GM19328 (cell line): ENCODE measurements around the gene CRLF1.

Source experiments
- ATAC-seq: cut with Tn5 transposase; IDR thresholded peaks from one replicate; pipeline ENCODE4 v1.9.1; 2021; ENCODE audit warnings: mild to moderate bottlenecking, moderate library complexity; ENCODE audit not compliant: unreplicated experiment

CRLF1 gene, protein sequence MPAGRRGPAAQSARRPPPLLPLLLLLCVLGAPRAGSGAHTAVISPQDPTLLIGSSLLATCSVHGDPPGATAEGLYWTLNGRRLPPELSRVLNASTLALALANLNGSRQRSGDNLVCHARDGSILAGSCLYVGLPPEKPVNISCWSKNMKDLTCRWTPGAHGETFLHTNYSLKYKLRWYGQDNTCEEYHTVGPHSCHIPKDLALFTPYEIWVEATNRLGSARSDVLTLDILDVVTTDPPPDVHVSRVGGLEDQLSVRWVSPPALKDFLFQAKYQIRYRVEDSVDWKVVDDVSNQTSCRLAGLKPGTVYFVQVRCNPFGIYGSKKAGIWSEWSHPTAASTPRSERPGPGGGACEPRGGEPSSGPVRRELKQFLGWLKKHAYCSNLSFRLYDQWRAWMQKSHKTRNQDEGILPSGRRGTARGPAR

GRCh38 chr19:18606281-18607225 lies at the start of gene CRLF1:
Gene CRLF1 (minus strand): TSS chr19:18606799. CDS start chr19:18606656, 143 bp downstream.
- no peak for ATAC-seq

DNA sequence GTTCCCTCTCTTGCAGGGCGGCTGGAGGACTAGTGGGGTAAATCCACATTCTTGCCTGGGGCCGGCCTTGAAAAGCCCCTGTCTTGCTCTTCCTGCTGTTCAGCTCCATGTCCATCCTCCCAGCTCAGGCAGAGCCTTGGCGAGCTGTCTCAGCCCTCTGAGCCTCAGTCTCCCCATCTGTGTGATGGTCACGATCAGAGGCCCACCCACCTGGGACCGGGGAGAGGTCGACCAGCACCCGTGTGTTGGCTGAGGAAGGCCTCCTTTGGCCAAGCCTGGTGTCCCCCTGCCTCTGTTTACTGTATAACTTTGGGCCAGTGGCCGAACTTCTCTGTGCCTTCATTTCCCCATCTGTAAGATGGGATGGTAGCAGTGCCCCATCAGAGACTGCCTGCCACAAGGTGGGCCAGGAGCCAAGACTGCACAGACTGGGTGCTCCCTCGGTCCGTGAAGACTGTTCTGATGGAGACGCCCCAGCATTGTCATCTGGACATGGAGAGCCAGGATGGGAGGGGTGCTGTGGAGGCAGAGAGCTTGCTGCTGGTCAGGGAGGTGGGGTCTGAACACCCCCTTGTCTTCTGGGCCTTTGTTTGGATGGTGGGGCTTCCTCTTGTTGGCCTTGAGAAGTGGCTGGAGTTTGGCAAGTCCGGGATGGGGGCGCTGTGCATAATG lies 48.7 kb upstream of the CRLF1 start:
- no peak for ATAC-seq

- ATAC-seq = no peak
These were observed 47.9 kb upstream of the CRLF1 start for GRCh38 chr19:18654469-18654868.

- no peak for ATAC-seq
These were observed 47.3 kb upstream of the CRLF1 start for GRCh38 chr19:18653853-18654252.

GRCh38 chr19:18651733-18652132 lies 45.1 kb upstream of the CRLF1 start:
- ATAC-seq = no peak

DNA sequence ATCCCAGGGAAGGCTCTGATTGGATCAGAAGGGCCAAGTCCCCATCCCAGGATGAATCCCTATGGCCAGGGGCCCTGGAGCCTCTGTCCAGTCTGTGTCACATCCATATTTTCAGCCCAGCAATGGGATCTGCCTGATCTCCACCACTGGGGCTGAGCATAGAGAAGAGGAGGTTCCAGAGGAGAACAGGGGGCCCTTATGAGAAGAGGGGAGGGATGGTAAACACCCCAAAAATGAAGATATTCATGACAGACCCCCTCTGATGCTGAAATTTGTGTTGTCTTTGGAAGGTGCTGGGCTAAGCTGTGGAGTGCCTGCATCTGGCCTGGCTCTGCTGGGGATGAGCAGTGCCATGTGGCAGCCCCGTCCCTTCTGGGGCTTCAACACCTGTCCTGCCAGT lies 44.7 kb upstream of the CRLF1 start:
- ATAC-seq = no peak

GRCh38 chr19:18650468-18651041 lies 44.0 kb upstream of the CRLF1 start:
- no peak for ATAC-seq

GRCh38 chr19:18650021-18650390 lies 43.4 kb upstream of the CRLF1 start:
- no peak for ATAC-seq

- no peak for ATAC-seq
These were observed 42.9 kb upstream of the CRLF1 start for GRCh38 chr19:18649371-18650020.

DNA sequence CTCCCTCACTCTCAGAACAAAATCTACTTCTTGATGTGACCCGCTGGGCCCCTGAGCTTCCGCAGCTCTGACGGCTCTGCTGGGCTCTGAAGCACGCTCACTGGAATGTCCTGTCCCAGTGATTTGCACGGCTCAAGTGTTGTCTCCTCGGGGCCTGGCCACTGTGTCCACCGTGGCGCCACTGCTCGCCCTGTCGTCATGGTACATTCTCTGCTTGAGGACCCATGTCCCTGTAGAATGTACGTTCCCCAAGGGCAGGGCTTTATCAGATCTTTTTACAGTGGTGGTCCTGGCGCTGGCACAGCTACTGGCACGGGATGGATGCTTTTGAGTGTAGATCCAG lies 42.3 kb upstream of the CRLF1 start:
- ATAC-seq = no peak

DNA sequence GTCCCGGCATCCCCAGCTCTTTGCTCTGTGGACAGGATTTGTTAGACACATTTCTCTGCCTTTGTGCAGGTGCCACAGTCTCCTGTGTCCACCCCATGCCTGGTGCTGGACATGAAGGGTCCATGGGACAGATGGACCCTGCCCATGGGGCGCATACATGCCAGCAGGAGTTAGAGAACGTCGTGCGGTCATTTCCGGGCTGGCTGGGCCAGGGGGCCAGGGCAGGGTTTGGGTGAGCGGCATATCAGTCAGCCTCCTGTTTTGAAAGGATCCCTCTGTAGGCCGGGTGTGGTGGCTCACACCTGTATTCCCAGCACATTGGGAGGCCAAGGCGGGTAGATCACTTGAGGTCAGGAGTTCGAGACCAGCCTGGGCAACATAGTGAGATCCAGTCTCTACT lies 41.2 kb upstream of the CRLF1 start:
- no peak for ATAC-seq

- no peak for ATAC-seq
These were observed 40.8 kb upstream of the CRLF1 start for GRCh38 chr19:18647371-18647767.

DNA sequence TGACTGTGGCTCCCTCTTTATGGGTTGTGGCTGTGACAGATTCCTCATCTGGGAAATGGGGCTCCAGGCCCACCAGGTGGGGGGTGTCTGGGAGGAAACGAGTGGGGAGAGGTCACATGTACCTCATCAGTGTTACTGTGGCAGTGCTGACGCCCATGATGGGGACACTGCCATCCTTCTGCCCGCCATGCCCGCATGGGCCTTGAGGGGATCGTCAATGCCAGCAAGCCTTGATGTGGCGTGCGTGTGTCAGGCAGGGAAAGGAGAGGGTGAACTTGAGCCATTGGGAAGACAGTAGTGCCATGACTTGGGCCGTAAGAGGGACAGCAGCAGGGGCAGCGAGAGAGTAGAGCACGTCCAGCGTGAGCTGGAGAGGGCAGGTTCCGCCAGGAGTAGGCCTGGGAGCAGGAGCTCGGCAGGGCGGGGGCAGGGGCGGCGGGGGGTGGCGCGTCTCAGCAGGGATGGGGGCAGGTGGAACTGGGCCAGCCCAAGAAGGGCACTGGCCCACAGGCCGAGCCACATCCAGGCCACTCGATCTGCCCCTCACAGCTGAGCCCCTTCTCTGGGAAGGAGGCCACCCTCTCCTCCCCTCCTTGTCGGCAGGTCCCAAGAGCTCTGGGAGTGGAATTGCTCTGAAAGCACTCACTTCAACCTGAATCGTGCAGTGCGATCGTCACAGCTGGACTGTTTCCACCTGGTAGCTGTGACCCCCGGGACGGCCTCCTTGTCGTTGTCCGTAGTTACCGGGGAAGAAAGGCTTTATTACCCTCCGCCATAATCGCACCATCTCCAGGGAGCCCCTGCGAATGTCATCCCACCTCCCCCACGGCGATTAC lies 40.2 kb upstream of the CRLF1 start:
- no peak for ATAC-seq

- no peak for ATAC-seq
These were observed 38.5 kb upstream of the CRLF1 start for GRCh38 chr19:18645035-18645511.

DNA sequence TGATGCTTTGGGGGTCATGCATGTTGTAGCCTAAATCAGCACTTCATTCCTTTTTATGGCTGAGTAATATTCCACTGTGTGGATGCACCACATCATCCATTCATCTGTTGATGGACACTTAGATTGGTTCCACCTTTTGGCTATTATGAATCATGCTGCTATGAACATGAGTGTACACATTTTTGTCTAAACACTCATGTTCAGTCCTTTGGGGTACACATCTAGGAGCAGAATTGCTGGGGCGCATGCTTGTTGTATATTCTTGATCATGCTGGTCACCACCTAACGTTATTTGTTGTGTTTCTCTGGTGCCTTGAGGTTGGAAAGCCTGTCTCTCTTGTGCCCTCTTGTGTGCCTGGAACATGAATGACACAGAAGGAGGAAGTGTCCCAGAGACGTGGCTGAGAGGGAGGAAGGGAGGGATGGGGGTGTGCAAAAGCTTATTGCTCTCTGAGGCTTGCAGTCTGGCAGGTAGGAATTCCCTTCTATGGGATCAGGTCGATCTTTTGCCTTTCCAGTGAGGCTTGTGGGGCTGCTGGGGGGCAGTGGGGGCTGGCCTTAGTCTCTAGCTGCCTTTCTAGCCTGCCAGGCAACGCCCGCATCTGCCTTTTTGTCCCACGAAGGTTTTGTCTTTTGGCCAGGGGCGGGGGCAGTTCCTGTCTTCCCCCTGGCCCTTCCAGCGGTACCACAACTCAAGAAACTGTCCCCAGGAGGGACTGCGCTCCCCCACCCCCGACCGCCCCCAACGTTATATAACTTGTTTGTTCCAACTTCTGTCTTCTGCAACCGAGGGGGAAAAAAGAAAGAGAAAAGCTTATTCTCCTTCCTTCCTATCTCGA lies 37.8 kb upstream of the CRLF1 start:
- ATAC-seq = no peak

DNA sequence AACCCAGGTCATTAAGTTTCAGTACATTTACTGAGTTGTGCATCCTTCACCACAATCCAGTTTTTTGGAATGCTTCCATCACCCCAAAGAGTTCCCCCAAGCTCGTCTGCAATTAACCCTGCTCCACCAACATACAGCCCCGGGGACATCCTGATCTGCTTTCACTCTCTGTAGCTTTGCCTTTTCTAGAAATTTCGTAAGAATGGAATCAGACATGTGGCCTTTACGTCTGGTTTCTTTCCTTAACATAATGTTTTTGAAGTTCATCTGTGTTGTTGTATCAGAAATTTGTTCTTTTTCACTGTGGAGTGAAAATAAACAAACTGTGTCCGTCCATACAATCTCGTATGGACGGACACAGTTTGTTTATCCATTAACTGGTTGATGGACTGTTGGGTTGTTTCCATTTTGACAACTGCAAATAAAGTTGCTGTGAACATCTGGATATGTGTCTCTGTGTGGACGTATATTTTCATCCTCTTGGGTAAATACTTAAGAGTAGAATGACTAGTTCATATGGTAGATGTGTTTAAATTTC lies 33.2 kb upstream of the CRLF1 start:
- no peak for ATAC-seq

DNA sequence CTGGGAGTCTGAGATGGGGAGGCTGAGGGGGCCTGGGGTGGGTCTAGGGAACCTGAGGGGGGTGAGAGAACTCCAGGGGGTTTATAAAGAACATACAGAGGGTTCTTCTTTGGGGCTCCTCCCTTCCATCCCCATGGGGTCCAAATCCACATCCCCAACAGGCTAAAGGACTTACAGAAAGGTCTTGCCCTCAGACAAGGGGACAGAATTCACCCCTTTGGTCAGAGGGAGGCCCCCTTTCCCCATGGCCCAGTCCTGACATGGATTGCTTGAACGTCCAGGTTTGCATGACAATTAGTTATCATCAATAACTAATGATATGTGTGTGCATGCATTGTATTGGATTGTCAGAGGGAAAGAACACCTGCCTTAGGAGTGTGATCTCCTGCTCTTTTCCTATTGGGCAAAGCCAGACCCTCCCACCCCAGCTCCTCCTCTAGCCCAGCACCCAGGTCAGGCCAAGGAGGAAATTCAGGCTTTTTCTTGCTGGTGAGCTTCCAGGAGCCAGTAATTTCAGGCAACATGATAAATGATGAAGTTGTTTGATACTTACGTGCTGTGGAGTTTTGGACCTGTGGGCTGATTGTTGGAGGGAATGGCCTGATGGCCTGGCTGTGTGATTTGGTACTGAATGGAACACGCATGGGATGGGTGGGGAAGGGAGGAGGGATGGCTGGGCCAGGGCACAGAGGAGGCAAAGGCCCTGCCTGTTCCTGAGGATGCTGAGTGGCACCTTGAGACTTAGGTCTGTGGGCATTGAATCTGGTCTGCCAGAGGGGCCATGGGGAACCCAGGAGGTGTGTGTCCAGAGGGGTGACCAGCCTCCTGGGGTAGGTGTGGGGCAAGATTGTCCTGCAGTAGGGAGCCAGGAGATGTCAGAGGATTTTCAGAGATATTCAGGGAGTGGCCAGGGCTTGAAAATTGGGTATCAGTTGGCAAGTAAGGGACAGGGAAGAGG lies 31.4 kb upstream of the CRLF1 start:
- no peak for ATAC-seq
